Measurements from ENCODE around the gene FXYD5.

The FXYD5 gene

DNA sequence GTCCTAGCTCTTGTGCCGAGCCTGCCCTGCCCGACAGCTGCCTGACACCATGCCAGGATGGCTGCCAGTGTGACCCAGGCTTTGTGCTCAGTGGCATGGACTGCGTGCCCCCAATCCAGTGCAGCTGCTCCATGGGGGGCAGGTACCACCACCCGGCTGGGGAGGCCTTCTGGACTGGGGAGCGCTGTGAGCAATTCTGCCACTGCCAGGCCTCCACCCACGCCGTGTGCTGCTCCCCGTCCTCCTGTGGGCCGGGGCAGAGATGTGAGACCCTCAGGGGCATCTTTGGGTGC, 48.3 kb upstream of the FXYD5 start:
- Histone ChIP-seq H3K9ac (ENCODE audit: low read length) (no peak overlapping the region), H2AFZ (ENCODE audit: low read length) (no peak overlapping the region)

DNA sequence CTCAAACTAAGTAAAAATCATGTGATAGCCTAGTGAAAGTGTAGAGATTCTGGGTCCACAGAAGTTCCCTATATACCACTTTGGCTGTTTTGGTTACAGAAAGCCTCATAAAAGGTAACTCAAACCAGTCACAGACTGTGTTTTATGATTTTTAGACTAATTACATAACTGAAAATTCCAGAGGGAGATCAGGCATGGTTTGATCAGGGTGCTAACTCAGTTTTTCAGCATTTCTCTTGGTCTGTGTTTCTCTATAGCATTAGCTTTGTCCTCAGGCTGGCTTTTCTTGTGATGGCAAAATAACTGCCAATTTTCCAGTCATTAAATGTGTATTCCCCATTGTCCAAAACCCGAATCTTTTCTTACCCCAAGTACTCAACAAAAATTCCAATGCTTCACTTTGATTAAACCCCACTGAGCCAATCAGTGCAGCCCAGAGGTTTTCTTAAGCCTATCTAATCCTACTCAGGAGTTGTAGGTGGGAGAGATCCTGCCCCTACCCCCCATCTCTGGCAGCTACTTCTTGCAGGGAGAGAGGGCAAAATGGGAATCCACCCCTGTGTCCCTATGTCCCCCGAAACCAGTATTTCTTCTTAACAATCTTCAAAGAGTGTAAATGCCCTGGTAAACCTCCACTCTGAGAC, 47.5 kb upstream of the FXYD5 start:
- Histone ChIP-seq H3K9me2 (ENCODE audit: low read depth, low read length) (no peaks in the 10 kb centered on the region), H3K9me3 (ENCODE audit: low read length) (no peaks in the 10 kb centered on the region), H3K27ac (ENCODE audit: low read depth, low read length, poor library complexity, severe bottlenecking) (no peak overlapping the region), H3K4me3 (ENCODE audit: low read depth, low read length, poor library complexity, severe bottlenecking) (no peak overlapping the region), H2AFZ (ENCODE audit: low read length) (no peak overlapping the region), H3K27me3 (ENCODE audit: insufficient read depth, low read length) (no peaks in the 10 kb centered on the region), H3K79me2 (ENCODE audit: insufficient read depth, low read length) (no peaks in the 10 kb centered on the region), H3K36me3 (ENCODE audit: insufficient read depth, low read length) (no peaks in the 10 kb centered on the region), H3K9ac (ENCODE audit: low read length) (no peak overlapping the region), H3K4me2 (ENCODE audit: low read length) (no peak overlapping the region), H4K20me1 (ENCODE audit: insufficient read depth, low read length) (no peaks in the 10 kb centered on the region), H3F3A (ENCODE audit: insufficient read depth, low read length) (no peaks in the 10 kb centered on the region), H3K4me1 (ENCODE audit: insufficient read depth, low read length, severe bottlenecking) (no peaks in the 10 kb centered on the region)
- TF ChIP-seq, protein P1, sequence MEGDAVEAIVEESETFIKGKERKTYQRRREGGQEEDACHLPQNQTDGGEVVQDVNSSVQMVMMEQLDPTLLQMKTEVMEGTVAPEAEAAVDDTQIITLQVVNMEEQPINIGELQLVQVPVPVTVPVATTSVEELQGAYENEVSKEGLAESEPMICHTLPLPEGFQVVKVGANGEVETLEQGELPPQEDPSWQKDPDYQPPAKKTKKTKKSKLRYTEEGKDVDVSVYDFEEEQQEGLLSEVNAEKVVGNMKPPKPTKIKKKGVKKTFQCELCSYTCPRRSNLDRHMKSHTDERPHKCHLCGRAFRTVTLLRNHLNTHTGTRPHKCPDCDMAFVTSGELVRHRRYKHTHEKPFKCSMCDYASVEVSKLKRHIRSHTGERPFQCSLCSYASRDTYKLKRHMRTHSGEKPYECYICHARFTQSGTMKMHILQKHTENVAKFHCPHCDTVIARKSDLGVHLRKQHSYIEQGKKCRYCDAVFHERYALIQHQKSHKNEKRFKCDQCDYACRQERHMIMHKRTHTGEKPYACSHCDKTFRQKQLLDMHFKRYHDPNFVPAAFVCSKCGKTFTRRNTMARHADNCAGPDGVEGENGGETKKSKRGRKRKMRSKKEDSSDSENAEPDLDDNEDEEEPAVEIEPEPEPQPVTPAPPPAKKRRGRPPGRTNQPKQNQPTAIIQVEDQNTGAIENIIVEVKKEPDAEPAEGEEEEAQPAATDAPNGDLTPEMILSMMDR (IDR thresholded peaks at IDR 0.05; ENCODE audit: low read length) = no peak
- TF ChIP-seq EZH2 (IDR thresholded peaks at IDR 0.05; ENCODE audit: borderline replicate concordance, low read length) = no peak

More for the DNA sequence above, 48.3 kb upstream of the FXYD5 start:
- H3K36me3 ChIP-seq (ENCODE audit: insufficient read depth, low read length) = no peaks in the 10 kb centered on the region
- no peaks in the 10 kb centered on the region for H3K79me2 ChIP-seq (ENCODE audit: insufficient read depth, low read length)
- no peak overlapping the region for H3K4me3 ChIP-seq (ENCODE audit: low read depth, low read length, poor library complexity, severe bottlenecking)
- no peaks in the 10 kb centered on the region for H3F3A ChIP-seq (ENCODE audit: insufficient read depth, low read length)
- no peak overlapping the region for H3K27ac ChIP-seq (ENCODE audit: low read depth, low read length, poor library complexity, severe bottlenecking)
- no peaks in the 10 kb centered on the region for H3K9me3 ChIP-seq (ENCODE audit: low read length)
- H3K4me2 ChIP-seq (ENCODE audit: low read length) = no peak overlapping the region
- H4K20me1 ChIP-seq (ENCODE audit: insufficient read depth, low read length) = no peaks in the 10 kb centered on the region
- no peaks in the 10 kb centered on the region for H3K9me2 ChIP-seq (ENCODE audit: low read depth, low read length)
- no peak for TF ChIP-seq EZH2 (IDR thresholded peaks at IDR 0.05; ENCODE audit: borderline replicate concordance, low read length)
- TF ChIP-seq, protein P1 (IDR thresholded peaks at IDR 0.05; ENCODE audit: low read length) = no peak
- no peaks in the 10 kb centered on the region for H3K27me3 ChIP-seq (ENCODE audit: insufficient read depth, low read length)
- no peaks in the 10 kb centered on the region for H3K4me1 ChIP-seq (ENCODE audit: insufficient read depth, low read length, severe bottlenecking)

DNA sequence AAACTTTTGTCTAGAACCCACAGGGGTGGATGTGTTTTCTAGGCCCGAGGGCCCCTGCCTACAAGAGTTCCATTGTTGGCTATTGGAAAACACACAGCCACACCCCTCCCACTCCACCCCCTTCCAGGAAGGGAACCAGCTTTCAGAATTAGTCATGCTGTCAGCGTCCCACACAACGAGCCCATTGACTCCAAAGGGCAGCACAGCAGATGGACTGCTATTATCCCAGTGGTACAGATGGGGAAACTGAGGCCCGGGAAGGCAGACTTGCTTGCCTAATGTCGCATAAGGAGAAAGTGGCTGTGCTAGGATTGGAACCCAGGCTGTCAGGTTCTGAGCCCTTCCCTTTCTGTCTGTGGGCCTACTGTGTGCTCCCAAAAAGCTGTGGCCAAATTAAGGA, 47.0 kb upstream of the FXYD5 start:
- no peaks in the 10 kb centered on the region for H3K9me3 ChIP-seq (ENCODE audit: low read length)
- no peaks in the 10 kb centered on the region for H3K27me3 ChIP-seq (ENCODE audit: insufficient read depth, low read length)

More for the DNA sequence above, 47.0 kb upstream of the FXYD5 start:
- TF ChIP-seq, protein P1 (IDR thresholded peaks at IDR 0.05; ENCODE audit: low read length) = no peak
- no peak for TF ChIP-seq EZH2 (IDR thresholded peaks at IDR 0.05; ENCODE audit: borderline replicate concordance, low read length)
- Histone ChIP-seq H3K36me3 (ENCODE audit: insufficient read depth, low read length) (no peaks in the 10 kb centered on the region), H3K9me2 (ENCODE audit: low read depth, low read length) (no peaks in the 10 kb centered on the region), H3K4me3 (ENCODE audit: low read depth, low read length, poor library complexity, severe bottlenecking) (no peak overlapping the region), H3K79me2 (ENCODE audit: insufficient read depth, low read length) (no peaks in the 10 kb centered on the region), H3K4me1 (ENCODE audit: insufficient read depth, low read length, severe bottlenecking) (no peaks in the 10 kb centered on the region), H4K20me1 (ENCODE audit: insufficient read depth, low read length) (no peaks in the 10 kb centered on the region), H3K27ac (ENCODE audit: low read depth, low read length, poor library complexity, severe bottlenecking) (no peak overlapping the region), H3K9ac (ENCODE audit: low read length) (no peak overlapping the region), H3K4me2 (ENCODE audit: low read length) (no peak overlapping the region), H2AFZ (ENCODE audit: low read length) (no peak overlapping the region), H3F3A (ENCODE audit: insufficient read depth, low read length) (no peaks in the 10 kb centered on the region)

All from OCI-LY1 (cell line).